GM23248 (cell line): ENCODE measurements around the gene PPP2R5D.

Experiments
- EZH2 ChIP-seq: fragments of 200-600 bp; sonication (generic); IDR thresholded peaks from 2 replicates; pipeline ENCODE4 v1.6.1; 2018; ENCODE audit warnings: antibody characterized with exemption, mild to moderate bottlenecking; ENCODE audit not compliant: insufficient read depth, poor library complexity, severe bottlenecking
- EZH2phosphoT487 ChIP-seq: fragments of 200-600 bp; sonication (generic); IDR thresholded peaks from 2 replicates; pipeline ENCODE4 v1.6.1; 2018; ENCODE audit warnings: antibody characterized with exemption, moderate library complexity, mild to moderate bottlenecking, low read depth; ENCODE audit not compliant: insufficient read depth

GRCh38 chr6:42970871-42971612 is 13.3 kb upstream of the PPP2R5D start:
- no peak for TF ChIP-seq EZH2
- TF ChIP-seq EZH2phosphoT487 = no peak
